GM21619 (cell line): ENCODE results near the gene OR14K1.
"Not testable (repeated sequence)": the region's sequence is repeated elsewhere in the genome, so short reads cannot be mapped to it uniquely, and the experiment has no call there.

Experiments used
- ATAC-seq: cut with Tn5 transposase; IDR thresholded peaks from one replicate; pipeline ENCODE4 v1.9.1; 2021; ENCODE audit not compliant: unreplicated experiment

OR14K1 gene

GRCh38 chr1:247738315-247738714, at the start of gene OR14K1:
OR14K1 (plus strand) TSS chr1:247738615; CDS start chr1:247738615, 0 bp downstream.
- no peak for ATAC-seq

- no peak for ATAC-seq
Observed at GRCh38 chr1:247701338-247701737, 37.1 kb upstream of the OR14K1 start.

GRCh38 chr1:247710681-247711080, 27.7 kb upstream of the OR14K1 start:
- ATAC-seq: not testable (repeated sequence)

GRCh38 chr1:247713753-247714152, 24.7 kb upstream of the OR14K1 start:
- no peak for ATAC-seq

GRCh38 chr1:247716546-247716945, 21.9 kb upstream of the OR14K1 start, which contains the start of gene OR6F1:
OR6F1 (minus strand) TSS chr1:247716646; CDS start chr1:247712755, 3,891 bp downstream.
- no peak for ATAC-seq

- no peak for ATAC-seq
Observed at GRCh38 chr1:247721222-247721621, 17.2 kb upstream of the OR14K1 start.

- ATAC-seq: no peak
Observed at GRCh38 chr1:247740721-247741120, 2.3 kb downstream of the OR14K1 start.

GRCh38 chr1:247741756-247742155, 3.3 kb downstream of the OR14K1 start:
- ATAC-seq: no peak

- ATAC-seq: not testable (repeated sequence)
Observed at GRCh38 chr1:247742215-247742760, 3.9 kb downstream of the OR14K1 start.

GRCh38 chr1:247746391-247746935, 8.0 kb downstream of the OR14K1 start:
- no peak for ATAC-seq

- no peak for ATAC-seq
Observed at GRCh38 chr1:247747616-247748015, 9.2 kb downstream of the OR14K1 start.

- ATAC-seq: no peak
Observed at GRCh38 chr1:247748041-247748440, 9.6 kb downstream of the OR14K1 start, which contains the start of gene OR14A2. OR14A2 (minus strand) TSS chr1:247748141.

GRCh38 chr1:247749870-247750269, 11.5 kb downstream of the OR14K1 start:
- no peak for ATAC-seq

GRCh38 chr1:247754311-247754710, 15.9 kb downstream of the OR14K1 start:
- ATAC-seq: not testable (repeated sequence)

- no peak for ATAC-seq
Observed at GRCh38 chr1:247760456-247760855, 22.0 kb downstream of the OR14K1 start, which contains the start of gene OR1C1. OR1C1 (minus strand) TSS chr1:247760556; CDS start chr1:247758406, 2,150 bp downstream.

- no peak for ATAC-seq
Observed at GRCh38 chr1:247769603-247770002, 31.2 kb downstream of the OR14K1 start.
